Neural cell (in vitro differentiated cells): ENCODE data around the gene CDCA8. TPM values are rescaled to one million over a fixed set of nuclear protein-coding genes. Genes with fewer than 3 reads are reported as not detected.

Experiments
- H2AFZ ChIP-seq: fragments of 200-600, 300-800 bp; sonication (generic), shearing (Covaris generic); 2 replicates; pipeline ENCODE4 v1.6.0; 2014; ENCODE audit warnings: low read depth, mild to moderate bottlenecking, antibody characterized with exemption, low read length, moderate library complexity
- H3F3A ChIP-seq: fragments of 200-600 bp; shearing (Covaris generic); 2 replicates; pipeline ENCODE4 v1.6.1; 2016; ENCODE audit warnings: mild to moderate bottlenecking, moderate library complexity, mixed read lengths, antibody characterized with exemption, low read length; ENCODE audit not compliant: insufficient read depth, poor library complexity, severe bottlenecking
- H3K27ac ChIP-seq: fragments of 200-600, 300-800 bp; sonication (generic), shearing (Covaris generic); 2 replicates; pipeline ENCODE4 v1.5.1; 2014; ENCODE audit warnings: mild to moderate bottlenecking, low read length, moderate library complexity
- H3K27me3 ChIP-seq: fragments of 300-800, 200-600 bp; sonication (generic), shearing (Covaris generic); 2 replicates; pipeline ENCODE4 v1.6.0; 2014; ENCODE audit warnings: mild to moderate bottlenecking, low read depth, low read length, moderate library complexity; ENCODE audit not compliant: insufficient read depth
- H3K36me3 ChIP-seq: fragments of 300-800, 200-600 bp; sonication (generic), shearing (Covaris generic); 2 replicates; pipeline ENCODE4 v1.5.1; 2014; ENCODE audit warnings: mild to moderate bottlenecking, antibody characterized with exemption, low read length, moderate library complexity; ENCODE audit not compliant: insufficient read depth
- H3K4me2 ChIP-seq: fragments of 300-800, 200-600 bp; sonication (generic), shearing (Covaris generic); 2 replicates; pipeline ENCODE4 v1.6.0; 2014; ENCODE audit warnings: mild to moderate bottlenecking, low read length
- H3K4me3 ChIP-seq: fragments of 300-800, 200-600 bp; sonication (generic), shearing (Covaris generic); 2 replicates; pipeline ENCODE4 v1.5.1; 2014; ENCODE audit warnings: mild to moderate bottlenecking, low read length, moderate library complexity
- H3K79me2 ChIP-seq: fragments of 200-600 bp; shearing (Covaris generic); replicated peaks from 2 replicates; pipeline ENCODE4 v1.6.0; 2014; ENCODE audit warnings: mild to moderate bottlenecking, low read length, moderate library complexity; ENCODE audit not compliant: insufficient read depth
- H3K9ac ChIP-seq: fragments of 300-800, 200-600 bp; sonication (generic), shearing (Covaris generic); 2 replicates; pipeline ENCODE4 v1.6.1; 2016; ENCODE audit warnings: mild to moderate bottlenecking, low read length, mixed read lengths
- H3K9me2 ChIP-seq: fragments of 200-600 bp; shearing (Covaris generic); 2 replicates; pipeline ENCODE4 v1.6.1; 2016; ENCODE audit warnings: mild to moderate bottlenecking, low read length, mixed read lengths; ENCODE audit not compliant: insufficient read depth
- H3K9me3 ChIP-seq: fragments of 200-600, 300-800 bp; sonication (generic), shearing (Covaris generic); 2 replicates; pipeline ENCODE4 v1.6.1; 2016; ENCODE audit warnings: mild to moderate bottlenecking, mixed run types, low read length, moderate library complexity, mixed read lengths
- H4K20me1 ChIP-seq: fragments of 200-600 bp; shearing (Covaris generic); 2 replicates; pipeline ENCODE4 v1.6.1; 2016; ENCODE audit warnings: mild to moderate bottlenecking, mixed run types; ENCODE audit not compliant: insufficient read depth
- EP300 ChIP-seq: fragments of 450-650 bp; conservative IDR thresholded peaks from 2 replicates; pipeline ENCODE4 v1.6.1; 2014; ENCODE audit warnings: antibody characterized with exemption, mild to moderate bottlenecking, moderate library complexity; ENCODE audit not compliant: poor library complexity, severe bottlenecking
- EZH2 ChIP-seq: fragments of 200-600, 300-800 bp; shearing (Covaris generic), sonication (generic); IDR thresholded peaks from 2 replicates; pipeline ENCODE4 v1.6.1; 2014; ENCODE audit warnings: antibody characterized with exemption, low read length, borderline replicate concordance, mild to moderate bottlenecking; ENCODE audit not compliant: insufficient read depth, poor library complexity, severe bottlenecking
- MXI1 ChIP-seq: fragments of 450-650 bp; conservative IDR thresholded peaks from 2 replicates; pipeline ENCODE4 v1.6.1; 2014; ENCODE audit warnings: antibody characterized with exemption, mild to moderate bottlenecking; ENCODE audit not compliant: poor library complexity, severe bottlenecking
- POLR2AphosphoS5 ChIP-seq: IDR thresholded peaks from 2 replicates; pipeline ENCODE4 v1.6.1; 2012
- RAD21 ChIP-seq: fragments of 450-650 bp; conservative IDR thresholded peaks from 2 replicates; pipeline ENCODE4 v1.6.1; 2014; ENCODE audit warnings: antibody characterized with exemption, mild to moderate bottlenecking, moderate library complexity
- REST ChIP-seq: IDR thresholded peaks from 2 replicates; pipeline ENCODE4 v1.6.1; 2012; ENCODE audit warnings: borderline replicate concordance
- SMC3 ChIP-seq: fragments of 450-650 bp; conservative IDR thresholded peaks from 2 replicates; pipeline ENCODE4 v1.6.1; 2014; ENCODE audit warnings: antibody characterized with exemption, mild to moderate bottlenecking, moderate library complexity; ENCODE audit not compliant: poor library complexity
- TAF1 ChIP-seq: IDR thresholded peaks from 2 replicates; pipeline ENCODE4 v1.6.1; 2012; ENCODE audit warnings: low read depth
- polyA plus RNA-seq: library from polyadenylated mRNA; depleted of rRNA; stranded (reverse); fragments of >200 nt; gene quantifications from 2 replicates; pipeline ENCODE4 v1.2.3, GENCODE V29; 2014
- TF ChIP-seq, protein P1 (sequence below): fragments of 450-650 bp; IDR thresholded peaks from 2 replicates; pipeline ENCODE4 v1.5.1; 2014; ENCODE audit warnings: antibody characterized with exemption, mild to moderate bottlenecking, moderate library complexity; ENCODE audit not compliant: poor library complexity, severe bottlenecking

The CDCA8 gene
- polyA plus RNA-seq, 1 donor from 2014 or later = 0.72 TPM

- TF ChIP-seq EP300 (no peak), SMC3 (no peak), EZH2 (no peak)
- TF ChIP-seq, protein P1, sequence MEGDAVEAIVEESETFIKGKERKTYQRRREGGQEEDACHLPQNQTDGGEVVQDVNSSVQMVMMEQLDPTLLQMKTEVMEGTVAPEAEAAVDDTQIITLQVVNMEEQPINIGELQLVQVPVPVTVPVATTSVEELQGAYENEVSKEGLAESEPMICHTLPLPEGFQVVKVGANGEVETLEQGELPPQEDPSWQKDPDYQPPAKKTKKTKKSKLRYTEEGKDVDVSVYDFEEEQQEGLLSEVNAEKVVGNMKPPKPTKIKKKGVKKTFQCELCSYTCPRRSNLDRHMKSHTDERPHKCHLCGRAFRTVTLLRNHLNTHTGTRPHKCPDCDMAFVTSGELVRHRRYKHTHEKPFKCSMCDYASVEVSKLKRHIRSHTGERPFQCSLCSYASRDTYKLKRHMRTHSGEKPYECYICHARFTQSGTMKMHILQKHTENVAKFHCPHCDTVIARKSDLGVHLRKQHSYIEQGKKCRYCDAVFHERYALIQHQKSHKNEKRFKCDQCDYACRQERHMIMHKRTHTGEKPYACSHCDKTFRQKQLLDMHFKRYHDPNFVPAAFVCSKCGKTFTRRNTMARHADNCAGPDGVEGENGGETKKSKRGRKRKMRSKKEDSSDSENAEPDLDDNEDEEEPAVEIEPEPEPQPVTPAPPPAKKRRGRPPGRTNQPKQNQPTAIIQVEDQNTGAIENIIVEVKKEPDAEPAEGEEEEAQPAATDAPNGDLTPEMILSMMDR = no peak
- no peaks in the 10 kb centered on the region for H3K9me3 ChIP-seq
- H3K27me3 ChIP-seq = no peaks in the 10 kb centered on the region
- no peak overlapping the region for H2AFZ ChIP-seq
- H3K79me2 ChIP-seq = no peaks in the 10 kb centered on the region
- H3K9me2 ChIP-seq = no peaks in the 10 kb centered on the region
- H3K36me3 ChIP-seq = no peaks in the 10 kb centered on the region
- no peak overlapping the region for H3K4me3 ChIP-seq
- H3K27ac ChIP-seq = no peak overlapping the region
- H3K4me2 ChIP-seq = no peak overlapping the region
- no peaks in the 10 kb centered on the region for H4K20me1 ChIP-seq
- H3K9ac ChIP-seq = no peak overlapping the region
- no peaks in the 10 kb centered on the region for H3F3A ChIP-seq
Observed at GRCh38 chr1:37714689-37715088, 22.4 kb downstream of the CDCA8 start.

DNA sequence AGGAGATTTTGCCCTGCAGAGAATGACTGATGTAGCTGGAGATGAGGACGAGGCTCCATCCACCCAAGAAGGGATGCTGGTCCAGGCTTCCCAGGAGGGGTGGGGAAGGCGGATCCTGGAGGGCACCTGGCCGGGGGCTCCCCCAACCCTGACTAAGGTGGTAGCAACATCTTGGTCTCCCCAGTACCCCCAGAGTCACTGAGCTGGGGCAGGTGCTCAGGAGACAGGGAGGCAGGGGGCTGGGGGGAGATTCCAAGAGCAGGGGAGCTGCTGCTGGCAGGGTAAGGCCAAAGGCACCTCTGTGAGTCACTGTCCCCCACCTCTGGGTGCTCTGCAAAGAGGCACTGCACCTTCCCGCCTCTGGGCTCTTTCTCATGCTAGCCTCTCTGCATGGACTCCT is 24.0 kb downstream of the CDCA8 start:
- Histone ChIP-seq H3K27me3 (no peaks in the 10 kb centered on the region), H3K36me3 (no peaks in the 10 kb centered on the region), H3K4me3 (no peak overlapping the region), H3K4me2 (no peak overlapping the region), H3K79me2 (no peaks in the 10 kb centered on the region), H3K27ac (no peak overlapping the region), H3K9me3 (no peaks in the 10 kb centered on the region), H3K9me2 (no peaks in the 10 kb centered on the region), H2AFZ (no peak overlapping the region), H3F3A (no peaks in the 10 kb centered on the region), H4K20me1 (no peaks in the 10 kb centered on the region), H3K9ac (no peak overlapping the region)
- TF ChIP-seq SMC3 (no peak), EZH2 (no peak), TAF1 (no peak), EP300 (no peak), RAD21 (no peak)
- TF ChIP-seq, protein P1 = no peak

DNA sequence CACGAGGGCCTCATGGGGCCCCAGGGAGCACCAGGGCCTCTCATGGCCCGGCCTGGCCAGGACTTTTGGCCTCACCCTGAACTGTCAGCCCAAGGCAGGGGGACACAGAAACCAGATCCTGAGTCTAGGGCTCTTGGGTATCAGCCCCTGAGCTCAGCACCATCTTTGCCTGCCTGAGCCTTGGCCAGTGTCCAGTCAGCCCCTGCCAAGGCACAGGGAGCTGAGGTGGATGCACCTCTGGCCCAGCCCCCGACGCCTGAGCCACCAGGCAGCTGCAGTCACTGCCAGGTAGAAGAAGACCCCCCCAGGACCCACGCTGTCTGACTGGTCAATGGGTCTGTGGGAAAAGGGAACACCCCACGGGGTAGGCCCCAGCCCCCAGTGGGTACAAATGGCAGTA is 25.3 kb downstream of the CDCA8 start:
- no peaks in the 10 kb centered on the region for H3F3A ChIP-seq
- H3K36me3 ChIP-seq = no peaks in the 10 kb centered on the region
- no peaks in the 10 kb centered on the region for H3K27me3 ChIP-seq
- no peaks in the 10 kb centered on the region for H4K20me1 ChIP-seq
- no peak overlapping the region for H3K9ac ChIP-seq
- no peak for TF ChIP-seq POLR2AphosphoS5
- TF ChIP-seq EZH2 = no peak
- TF ChIP-seq MXI1 = no peak
- no peak for TF ChIP-seq RAD21
- no peak for TF ChIP-seq REST
- TF ChIP-seq EP300 = no peak
- TF ChIP-seq TAF1 = no peak
- TF ChIP-seq, protein P1 = no peak
- TF ChIP-seq SMC3 = no peak
- no peak overlapping the region for H3K27ac ChIP-seq
- no peak overlapping the region for H2AFZ ChIP-seq
- no peaks in the 10 kb centered on the region for H3K9me3 ChIP-seq
- no peak overlapping the region for H3K4me2 ChIP-seq
- no peaks in the 10 kb centered on the region for H3K79me2 ChIP-seq
- H3K4me3 ChIP-seq = no peak overlapping the region
- no peaks in the 10 kb centered on the region for H3K9me2 ChIP-seq
